Measurements from ENCODE around the gene ALOXE3. TPM values are rescaled to one million over a fixed set of nuclear protein-coding genes. Genes with fewer than 3 reads are reported as not detected.
A peak's percentile ranks its signal among the peaks of the same experiment; 100 is the strongest.

The ALOXE3 gene
- total RNA-seq, 1 experiment from 2014 or later = 0.13 TPM

- H3K27me3 ChIP-seq (ENCODE audit: insufficient read depth, low read length) = no peaks in the 10 kb centered on the region
- no peak overlapping the region; the same call in 1 of the 2 replicates for H3K4ac ChIP-seq (ENCODE audit: low read depth, low read length)
- H4K91ac ChIP-seq (ENCODE audit: insufficient read length, low read depth, low read length) = no peak overlapping the region
- H4K20me1 ChIP-seq (ENCODE audit: control insufficient read depth, insufficient read depth, insufficient read length) = no peaks in the 10 kb centered on the region
- peak overlapping the region; percentile 59 for H3K4me2 ChIP-seq (ENCODE audit: insufficient read depth, insufficient read length, low read length)
- H3K9ac ChIP-seq (ENCODE audit: extremely low read depth, insufficient read length, low read length) = peak overlapping the region; percentile 63
- no peak overlapping the region for H3T11ph ChIP-seq (ENCODE audit: low read length)
- Mint-ChIP-seq H3K27me3 (ENCODE audit: low read depth) (peaks cover 3% of the 10 kb centered on the region), H3K4me1 (peaks cover 25 to 29% of the 10 kb centered on the region in 2 experiments), H3K36me3 (ENCODE audit: insufficient read depth in 1 of 3, low read depth in 3 of 3) (peaks cover 0 to 12% (median 8%) of the 10 kb centered on the region in 3 experiments; a peak in 6 of 7 replicates), H3K27ac (no peak overlapping the region; a peak in 3 of 7 replicates), H3K9me3 (no peaks in the 10 kb centered on the region), H3K4me3 (no peak overlapping the region; a peak in 1 of 5 replicates)
- H2AK5ac ChIP-seq (ENCODE audit: insufficient read length, low read length) = no peak overlapping the region
- peak overlapping the region; percentile 71 for H3K18ac ChIP-seq (ENCODE audit: insufficient read length, low read depth, low read length)
- 0 out of 2 replicates have a peak overlapping the region, but pooled peaks have one; percentile 9 for H2BK15ac ChIP-seq (ENCODE audit: low read depth, low read length)
- no peak overlapping the region for H4K5ac ChIP-seq (ENCODE audit: insufficient read length, low read depth, low read length)
- no peak overlapping the region for H3K56ac ChIP-seq (ENCODE audit: insufficient read length, low read depth, low read length)
- peaks cover under 1% of the 10 kb centered on the region for H3K79me1 ChIP-seq (ENCODE audit: insufficient read depth, low read depth, low read length, poor library complexity, severe bottlenecking)
- no peak overlapping the region for H2AFZ ChIP-seq (ENCODE audit: low read length)
- no peak overlapping the region for H2BK20ac ChIP-seq (ENCODE audit: low read depth, low read length, poor library complexity, severe bottlenecking)
- no peaks in the 10 kb centered on the region for H3K9me3 ChIP-seq (ENCODE audit: control insufficient read depth, low read depth, low read length)
- H2BK120ac ChIP-seq (ENCODE audit: low read depth, low read length, poor library complexity, severe bottlenecking) = no peak overlapping the region
- H3K14ac ChIP-seq (ENCODE audit: insufficient read depth, low read length) = peak overlapping the region; percentile 41
- DNase-seq = no peak
- H3K23me2 ChIP-seq (ENCODE audit: insufficient read length, low read depth, low read length, poor library complexity, severe bottlenecking) = peaks cover 21% of the 10 kb centered on the region
- no CpG with 5 or more reads among the region's 14 CpGs for WGBS (ENCODE audit: extremely low coverage, insufficient read length, low lambda C conversion rate)
- H2BK12ac ChIP-seq (ENCODE audit: insufficient read length, low read depth, low read length) = peak overlapping the region; percentile 36
- H2BK5ac ChIP-seq (ENCODE audit: insufficient read length, low read length) = no peak overlapping the region
- no peak for TF ChIP-seq CTCF (conservative IDR thresholded peaks at IDR 0.05)
- no peaks in the 10 kb centered on the region for H3K79me2 ChIP-seq (ENCODE audit: insufficient read depth, low read length)
- no peak overlapping the region for H3K27ac ChIP-seq (ENCODE audit: insufficient read length, low read depth, low read length)
- H3K23ac ChIP-seq (ENCODE audit: insufficient read length, low read depth, low read length) = no peak overlapping the region
- H3K4me1 ChIP-seq (ENCODE audit: insufficient read depth, low read length) = peaks cover 5% of the 10 kb centered on the region
- H4K8ac ChIP-seq (replicated peaks; ENCODE audit: insufficient read length, low read depth, low read length) = no peak overlapping the region
These were observed 37.1 kb upstream of the ALOXE3 start for GRCh38 chr17:8155231-8155995.

Data from H9 (cell line).